Activated naive CD8-positive, alpha-beta T cell treated with anti-CD3 and anti-CD28 coated beads, Interleukin-2, amount 10 ng/mL, durations not matched to agents 7 days and 5 days (primary cell): ENCODE data around the gene ITIH2. TPM values are rescaled to one million over a fixed set of nuclear protein-coding genes. Genes with fewer than 3 reads are reported as not detected.

Source experiments
- total RNA-seq, 2 experiments: library from RNA; stranded (reverse); gene quantifications; one replicate each; pipeline ENCODE4 v1.2.3, GENCODE V29; 2021

The ITIH2 gene
- total RNA-seq, 2 experiments from 2014 or later = not detected

Other genes starting within 250 kb of the ITIH2 start
- gene ITIH5, start 36.4 kb upstream of the ITIH2 start, total RNA-seq = not detected
- 10 to 100 TPM; 13.8 to 16.6 TPM for gene KIN, start 84.7 kb downstream of the ITIH2 start, total RNA-seq
- gene ATP5F1C, start 84.9 kb downstream of the ITIH2 start, total RNA-seq = 100 to 1,000 TPM; 268 to 273 TPM
- 10 to 100 TPM; 16.2 to 16.8 TPM for gene TAF3, start 115.2 kb downstream of the ITIH2 start, total RNA-seq